Left renal cortex interstitium (tissue), 4 donors: ENCODE measurements around the gene TEX52. TPM values are rescaled to one million over a fixed set of nuclear protein-coding genes. Genes with fewer than 3 reads are reported as not detected.
A peak's percentile ranks its signal among the peaks of the same experiment; 100 is the strongest.

ENCODE experiments used
- DNase-seq, 4 donors: peaks; one replicate each; pipeline ENCODE4 v3.0.0-alpha.2; 2013; ENCODE audit warnings: low read depth in 4 of 4, low spot score in 2 of 4, missing footprints in 1 of 4
- polyA plus RNA-seq, 4 donors: library from polyadenylated mRNA; unstranded; fragments of 120-200 nt; gene quantifications; one replicate each; pipeline ENCODE4 v1.2.1, GENCODE V29; 2013; ENCODE audit not compliant: insufficient read length in 4 of 4

The TEX52 gene
- polyA plus RNA-seq: 1 to 10 TPM in 2 of 4 donors, under 1 TPM in 2; 0.34 to 3.5 (median 1.5) TPM

DNA sequence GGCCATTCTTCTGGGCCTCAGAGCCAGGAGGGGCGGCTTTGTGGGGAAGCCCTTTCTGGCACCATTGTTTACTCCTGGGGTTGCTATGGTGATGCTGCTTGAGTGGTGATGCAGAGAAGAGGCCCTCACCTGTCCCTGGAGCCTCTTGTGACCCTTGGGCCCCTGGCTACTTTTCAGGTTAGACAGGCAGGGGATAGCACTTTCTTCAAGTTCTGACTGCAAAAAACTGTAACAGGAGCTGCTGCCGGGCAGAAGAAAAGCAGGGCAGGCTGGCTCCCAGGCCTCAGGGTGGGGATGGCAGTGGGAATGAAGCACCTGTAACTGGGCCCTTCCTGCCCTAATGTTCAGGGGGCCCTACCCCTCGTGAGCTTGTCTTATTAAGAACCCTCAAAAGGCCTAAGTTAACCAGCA is at the start of gene TEX52:
Gene TEX52, minus strand, starts transcription at position 19 of the 411 bp plus-strand sequence. Its CDS starts 13 bp downstream, at position 6.
- no peak for DNase-seq

DNA sequence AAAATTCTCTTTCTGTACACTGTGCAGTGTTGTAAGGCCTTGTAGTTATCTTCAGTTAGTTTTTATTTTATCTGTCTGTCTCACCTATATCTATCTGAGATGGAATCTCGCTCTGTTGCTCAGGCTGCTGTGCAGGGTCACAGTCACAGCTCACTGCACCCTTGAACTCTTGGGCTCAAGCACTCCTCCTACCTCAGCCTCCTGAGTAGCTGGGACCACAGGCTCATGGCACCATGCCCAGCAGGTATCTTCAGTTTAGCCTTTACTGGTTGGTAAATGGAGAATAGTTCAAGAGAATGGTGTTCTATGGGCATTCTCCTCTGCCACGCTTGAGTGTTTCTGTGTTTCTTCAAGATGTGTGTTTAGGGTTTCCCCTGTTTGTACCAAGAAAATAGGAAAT is 47.4 kb upstream of the TEX52 start:
- no peak for DNase-seq

DNA sequence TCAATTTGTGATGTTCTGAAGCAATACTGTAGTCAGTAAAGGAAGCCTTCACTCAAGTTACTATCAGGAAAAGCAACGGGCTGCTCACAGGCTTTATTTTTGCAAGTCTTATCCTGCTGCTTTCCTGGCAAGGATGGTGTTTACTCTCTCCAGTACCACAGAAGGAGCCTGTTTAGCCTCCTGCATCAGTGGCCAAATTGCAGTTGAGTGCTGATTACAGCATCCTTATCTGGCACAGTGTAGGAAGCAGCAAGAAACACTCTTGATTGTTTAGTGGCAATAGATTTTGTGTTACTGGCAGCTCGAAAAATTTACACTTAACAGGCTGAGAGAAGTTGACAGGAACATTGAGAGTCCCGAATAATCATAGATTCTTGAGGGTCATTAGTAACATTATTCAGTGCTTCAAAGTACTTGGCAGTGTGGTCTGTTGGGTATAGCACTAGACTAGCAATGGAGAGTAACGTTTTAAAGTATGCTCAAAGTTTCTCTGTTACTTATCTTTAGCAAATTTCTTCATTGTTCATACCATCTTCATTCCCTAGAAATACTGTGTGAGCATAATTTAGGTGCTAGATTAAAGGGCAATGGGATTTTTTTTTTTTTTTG is 45.5 kb upstream of the TEX52 start:
- no peak for DNase-seq

DNA sequence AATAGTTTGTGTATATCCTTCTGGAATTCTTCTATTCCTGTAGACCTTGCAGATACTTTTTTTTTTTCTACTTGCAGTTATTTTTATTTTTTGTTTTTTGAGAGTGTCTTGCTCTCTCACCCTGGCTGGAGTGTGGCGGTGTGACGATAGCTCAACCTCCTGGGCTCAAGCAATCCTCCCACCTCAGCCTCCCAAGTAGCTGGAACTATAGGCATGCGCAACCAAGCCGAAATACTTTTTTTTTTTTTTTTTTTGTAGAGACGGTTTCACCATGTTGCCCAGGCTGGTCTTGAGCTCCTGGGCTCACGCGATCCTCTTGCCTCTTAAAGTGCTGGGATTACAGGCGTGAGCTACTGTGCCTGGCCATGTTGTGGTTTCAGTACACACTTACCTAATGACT is 43.8 kb upstream of the TEX52 start:
- DNase-seq: no peak

DNA sequence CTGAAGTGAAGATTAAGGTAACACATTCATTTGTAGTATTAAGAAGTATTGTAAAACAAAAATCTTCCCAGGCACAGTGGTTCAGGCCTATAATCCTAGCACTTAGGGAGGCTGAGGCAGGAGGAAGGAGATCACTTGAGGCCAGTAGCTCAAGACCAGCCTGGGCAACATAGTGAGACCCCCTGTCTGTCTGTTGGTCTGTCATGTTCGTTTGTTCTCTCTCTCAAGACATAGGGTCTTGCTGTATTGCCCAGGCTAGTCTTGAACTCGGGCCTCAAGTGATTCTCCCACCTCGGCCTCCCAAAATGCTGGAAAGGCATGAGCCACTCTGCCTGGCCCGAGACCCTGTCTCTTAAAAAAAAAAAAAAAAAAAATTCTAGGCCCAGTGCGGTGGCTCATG is 40.6 kb upstream of the TEX52 start:
- DNase-seq: no peak

DNA sequence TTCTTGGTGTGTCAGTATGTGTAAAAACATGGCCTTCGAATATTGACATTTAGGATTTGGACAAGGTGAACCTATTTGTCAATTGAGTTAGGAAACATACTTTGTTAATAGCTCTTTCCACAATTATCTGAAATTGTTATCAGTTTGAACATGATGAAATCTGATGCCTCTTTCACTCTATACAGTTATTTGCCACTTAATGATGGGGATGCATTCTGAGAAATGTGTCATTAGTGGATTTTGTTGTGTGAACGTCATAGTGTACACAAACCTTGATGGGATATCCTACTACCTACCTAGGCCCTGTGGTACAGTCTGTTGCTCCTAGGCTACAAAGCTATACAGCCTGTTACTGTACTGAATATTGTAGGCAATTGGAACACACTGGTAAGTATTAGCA is 38.7 kb upstream of the TEX52 start:
- DNase-seq: no peak

DNA sequence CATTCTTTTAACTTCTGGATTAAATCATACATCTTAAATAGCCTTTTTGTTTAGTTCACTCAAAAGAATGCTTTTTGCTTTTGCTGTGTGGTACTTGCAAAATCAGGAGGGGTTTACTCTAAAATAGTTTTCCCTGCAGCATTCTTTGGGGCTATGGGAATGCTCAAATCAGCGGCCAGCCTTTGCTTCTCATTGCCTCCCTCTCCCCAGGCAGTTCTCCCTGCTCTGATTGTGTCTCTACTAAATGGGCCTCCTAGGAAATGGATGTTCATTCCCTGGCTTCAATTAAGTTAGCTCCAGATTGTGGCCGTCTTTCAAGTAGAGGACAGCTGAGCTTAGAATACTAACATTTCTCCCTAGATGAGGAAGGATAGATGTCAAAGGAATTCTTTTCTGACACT is 38.2 kb upstream of the TEX52 start:
- no peak for DNase-seq

DNA sequence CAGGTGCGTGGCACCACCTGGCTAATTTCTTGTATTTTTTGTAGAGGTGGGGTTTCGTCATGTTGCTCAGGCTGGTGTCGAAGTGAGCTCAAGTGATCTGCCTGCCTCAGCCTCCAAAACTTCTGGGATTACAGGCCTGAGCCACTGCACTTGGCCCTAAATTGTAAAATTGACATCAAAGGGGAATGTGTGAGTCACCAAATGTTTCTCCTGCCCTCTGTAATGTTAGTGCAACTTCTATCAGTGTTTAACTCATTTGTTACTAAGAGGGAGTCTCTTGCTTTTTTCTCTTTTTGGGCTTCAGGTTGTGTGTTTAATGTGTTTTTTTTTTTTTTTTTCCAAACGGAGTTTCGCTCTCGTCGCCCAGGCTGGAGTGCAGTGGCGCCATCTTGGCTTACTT is 36.2 kb upstream of the TEX52 start:
- DNase-seq: no peak

DNA sequence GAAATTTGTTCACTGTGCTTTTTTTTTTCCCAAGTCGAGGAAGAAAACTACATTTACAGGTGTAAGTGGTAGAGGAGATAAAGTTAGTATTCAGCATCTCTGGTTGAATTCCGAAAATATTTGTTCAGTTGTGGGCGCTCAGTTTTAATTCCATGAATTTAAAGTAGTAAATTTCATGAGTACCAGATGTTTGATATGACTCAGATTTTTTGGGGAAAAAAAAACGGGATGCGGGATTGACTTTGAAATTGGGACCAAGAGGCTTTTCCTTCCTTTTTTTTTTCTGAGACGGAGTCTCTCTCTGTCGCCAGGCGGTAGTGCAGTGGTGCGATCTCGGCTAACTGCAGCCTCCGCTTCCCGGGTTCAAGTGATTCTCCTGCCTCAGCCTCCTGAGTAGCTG is 35.4 kb upstream of the TEX52 start:
- DNase-seq: no peak

DNA sequence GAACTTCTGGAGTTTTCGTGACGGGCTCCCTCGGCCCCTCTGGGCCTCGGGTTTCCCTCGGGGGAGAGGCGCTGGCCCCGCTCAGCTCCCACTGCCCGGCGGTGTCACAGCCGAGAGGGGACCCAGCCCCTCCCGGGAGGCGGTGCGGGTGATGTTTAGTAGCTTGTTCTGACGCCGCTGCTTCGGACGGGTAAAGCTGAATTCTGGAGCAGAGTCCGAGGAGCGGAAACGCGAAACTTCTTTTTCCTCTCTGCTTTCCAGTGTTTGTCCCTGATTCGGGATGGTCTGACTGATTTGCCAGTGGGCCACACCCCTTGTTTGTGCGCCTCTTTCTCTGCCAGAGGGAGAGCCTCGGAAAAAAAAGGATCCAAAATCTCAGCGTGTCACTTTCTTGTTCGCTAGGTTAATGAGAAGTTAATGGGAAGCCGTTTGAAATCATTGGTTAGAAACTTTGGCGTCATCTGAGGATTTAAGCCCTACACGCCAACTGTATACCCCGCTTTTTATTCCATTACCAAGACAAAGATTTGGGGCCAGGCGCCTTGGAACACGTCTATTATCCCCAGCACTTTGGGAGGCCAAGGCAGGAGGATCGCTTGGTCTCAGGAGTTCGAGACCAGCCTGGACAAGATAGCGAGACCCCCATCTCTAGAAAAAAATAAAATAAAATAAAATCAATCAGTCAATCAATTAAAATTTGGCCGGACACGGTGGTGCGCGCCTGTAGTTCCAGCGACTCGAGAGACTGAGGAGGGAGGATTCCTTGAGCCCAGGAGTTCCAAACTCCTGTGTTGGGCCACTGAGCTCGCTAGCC is 34.6 kb upstream of the TEX52 start:
- DNase-seq: peak in 3 of 4 donors; percentile 47 to 69 (median 62)

DNA sequence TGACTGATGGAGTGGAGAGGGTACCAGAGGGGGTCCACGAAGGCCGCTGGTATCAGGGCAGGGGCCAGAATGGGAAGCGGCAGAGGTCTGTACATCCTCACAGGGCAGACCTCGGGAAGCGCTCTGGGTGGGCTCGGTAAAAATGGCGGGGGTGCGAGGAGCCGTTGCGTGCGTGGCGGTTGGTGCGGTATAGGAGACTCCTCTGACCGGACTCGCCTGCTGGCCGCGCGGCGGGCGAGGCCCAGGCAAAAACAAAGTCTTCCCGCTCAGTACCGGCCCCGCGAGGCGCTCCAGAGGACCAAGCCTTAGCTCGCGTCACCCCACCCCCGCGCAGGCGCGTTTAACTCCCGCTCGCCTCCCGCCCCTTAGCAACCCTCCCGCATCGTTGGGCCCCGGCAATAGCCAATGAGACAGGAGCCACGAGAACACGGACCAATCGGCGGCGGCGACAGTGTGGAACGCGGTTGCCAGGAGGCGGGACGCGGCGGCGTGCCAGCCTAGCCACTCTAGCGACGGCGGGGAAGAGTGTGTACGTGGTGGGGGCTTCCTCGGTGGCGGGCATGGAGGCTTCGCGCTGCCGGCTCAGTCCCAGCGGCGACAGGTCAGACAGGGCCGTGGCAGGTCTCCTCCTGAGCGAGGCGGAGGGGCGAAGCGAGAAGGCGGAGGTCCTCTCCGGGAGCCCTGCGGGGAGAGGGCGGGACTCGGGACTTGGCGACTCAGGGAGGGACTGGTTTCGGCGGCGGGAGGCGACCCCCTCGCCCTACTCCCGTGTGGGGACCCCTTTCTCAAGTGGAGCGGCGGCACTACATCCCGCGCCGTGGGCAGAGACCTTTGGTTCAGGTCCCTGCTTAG is 33.8 kb upstream of the TEX52 start, which contains the start of gene TULP3:
Gene TULP3, plus strand, starts transcription at position 504 of the 852 bp plus-strand sequence. Its CDS starts 57 bp downstream, at position 561.
- DNase-seq: peak; percentile 90 to 96 (median 95)

DNA sequence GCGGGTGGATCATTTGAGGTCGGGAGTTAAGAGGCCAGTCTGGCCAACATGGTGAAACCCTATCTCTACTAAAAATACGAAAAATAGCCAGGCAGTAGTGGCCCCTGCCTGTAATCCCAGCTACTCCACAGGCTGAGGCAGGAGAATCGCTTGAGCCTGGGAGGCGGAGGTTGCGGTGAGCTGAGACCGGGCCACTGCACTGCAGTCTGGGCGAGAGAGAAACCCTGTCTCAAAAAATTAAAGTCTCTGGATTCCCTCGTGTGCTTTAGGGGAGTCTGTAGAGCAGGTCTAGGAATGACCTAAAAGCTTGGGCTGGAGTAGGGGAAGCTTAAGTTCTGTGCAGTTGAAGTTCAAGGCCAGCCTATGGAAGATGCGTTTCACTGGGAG is 33.2 kb upstream of the TEX52 start:
- DNase-seq: no peak

DNA sequence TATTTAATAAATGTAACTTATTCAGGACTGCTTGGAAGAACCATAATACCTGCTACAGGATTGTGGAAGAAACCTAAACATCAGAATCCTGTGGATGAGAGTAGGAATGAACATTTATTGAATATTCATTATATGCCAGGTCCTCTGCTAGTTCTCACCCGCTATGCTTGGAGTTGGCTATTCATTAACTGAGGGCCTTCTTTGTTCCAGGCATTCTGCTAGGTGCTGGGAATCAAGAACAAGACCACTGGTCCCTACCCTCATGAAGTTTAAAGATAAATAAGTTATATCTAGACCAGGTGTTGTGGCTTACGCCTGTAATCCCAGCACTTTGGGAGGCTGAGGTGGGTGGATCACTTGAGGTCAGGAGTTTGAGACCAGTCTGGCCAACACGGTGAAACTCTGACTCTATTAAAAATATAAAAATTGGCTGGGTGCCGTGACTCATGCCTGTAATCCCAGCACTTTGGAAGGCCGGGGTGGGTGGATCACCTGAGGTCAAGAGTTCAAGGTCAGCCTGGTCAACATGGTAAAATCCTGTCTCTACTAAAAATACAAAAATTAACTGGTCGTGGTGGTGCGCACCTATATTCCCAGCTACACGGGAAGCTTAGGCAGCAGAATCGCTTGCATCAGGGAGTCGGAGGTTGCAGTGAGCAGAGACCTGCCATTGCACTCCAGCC is 30.1 kb upstream of the TEX52 start:
- no peak for DNase-seq

DNA sequence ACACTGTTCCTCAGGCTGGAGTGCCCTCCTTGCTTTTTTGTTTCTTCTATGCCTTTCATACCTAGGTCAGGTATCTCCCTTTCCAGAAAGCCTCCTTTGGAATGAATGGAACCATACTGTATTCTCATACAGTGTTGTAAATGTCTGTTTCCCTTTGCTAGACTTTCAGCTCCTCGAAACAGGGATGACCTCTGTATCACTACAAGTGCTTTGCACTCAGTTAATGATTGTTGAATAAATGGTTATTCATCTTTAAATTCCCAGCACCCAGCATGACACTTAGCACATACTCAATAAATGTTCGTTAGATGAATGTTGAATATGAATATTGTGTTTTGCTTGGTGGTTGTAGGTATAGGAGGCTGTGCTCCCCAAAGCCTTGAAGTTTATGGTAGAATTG is 28.0 kb upstream of the TEX52 start:
- DNase-seq: no peak

DNA sequence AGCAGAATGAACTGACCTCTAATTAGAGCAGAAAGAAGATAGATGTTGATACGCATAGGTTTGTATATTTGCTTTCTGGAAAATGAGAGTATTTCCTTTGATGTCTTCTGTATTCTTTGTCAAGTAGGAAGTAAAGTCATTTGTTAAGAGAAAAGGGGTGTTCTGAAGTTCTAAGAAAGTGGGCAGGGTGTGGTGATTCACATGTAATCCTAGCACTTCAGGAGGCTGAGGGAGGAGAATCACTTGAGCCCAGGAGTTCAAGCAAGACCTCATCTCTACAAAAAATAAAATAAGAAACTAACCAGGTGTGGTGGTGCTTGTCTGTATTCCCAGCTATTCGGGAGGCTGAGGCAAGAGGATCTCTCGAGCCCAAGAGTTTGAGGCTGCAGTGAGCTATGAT is 23.0 kb upstream of the TEX52 start:
- DNase-seq: no peak

DNA sequence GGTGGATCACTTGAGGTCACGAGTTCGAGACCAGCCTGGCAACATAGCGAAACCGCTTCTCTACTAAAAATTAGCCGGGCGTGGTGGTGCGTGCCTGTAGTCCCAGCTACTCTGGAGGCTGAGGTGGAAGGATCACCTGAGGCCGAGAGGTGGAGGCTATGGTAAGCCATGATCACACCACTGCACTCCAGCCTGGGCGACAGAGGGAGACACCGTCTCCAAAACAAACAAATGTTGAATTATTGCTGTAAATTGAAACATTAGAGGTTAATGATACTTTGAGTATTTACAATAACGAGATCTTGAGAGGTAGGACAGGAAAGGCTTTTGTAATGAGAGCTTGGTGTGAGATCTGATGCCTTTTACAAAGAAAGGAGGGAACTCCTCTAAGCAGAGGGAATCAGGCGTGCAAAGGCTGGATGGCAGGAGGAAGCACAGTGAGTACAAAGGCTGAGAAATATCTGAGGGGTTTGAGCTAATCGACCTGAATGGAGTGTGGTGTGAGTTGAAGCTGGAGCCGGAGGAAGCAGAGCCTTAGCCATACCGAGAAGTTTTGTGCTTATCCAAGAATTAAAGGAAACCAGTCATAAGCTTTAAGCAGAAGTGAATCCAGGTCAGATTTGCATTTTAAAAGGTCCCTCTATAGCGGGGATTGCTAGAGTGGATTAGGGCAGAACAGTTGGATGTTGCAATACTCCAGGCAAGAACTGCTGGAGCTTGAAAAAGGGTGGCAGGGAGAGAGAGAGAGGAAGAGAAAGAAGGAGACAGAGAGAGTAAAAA is 21.3 kb upstream of the TEX52 start:
- DNase-seq: no peak

DNA sequence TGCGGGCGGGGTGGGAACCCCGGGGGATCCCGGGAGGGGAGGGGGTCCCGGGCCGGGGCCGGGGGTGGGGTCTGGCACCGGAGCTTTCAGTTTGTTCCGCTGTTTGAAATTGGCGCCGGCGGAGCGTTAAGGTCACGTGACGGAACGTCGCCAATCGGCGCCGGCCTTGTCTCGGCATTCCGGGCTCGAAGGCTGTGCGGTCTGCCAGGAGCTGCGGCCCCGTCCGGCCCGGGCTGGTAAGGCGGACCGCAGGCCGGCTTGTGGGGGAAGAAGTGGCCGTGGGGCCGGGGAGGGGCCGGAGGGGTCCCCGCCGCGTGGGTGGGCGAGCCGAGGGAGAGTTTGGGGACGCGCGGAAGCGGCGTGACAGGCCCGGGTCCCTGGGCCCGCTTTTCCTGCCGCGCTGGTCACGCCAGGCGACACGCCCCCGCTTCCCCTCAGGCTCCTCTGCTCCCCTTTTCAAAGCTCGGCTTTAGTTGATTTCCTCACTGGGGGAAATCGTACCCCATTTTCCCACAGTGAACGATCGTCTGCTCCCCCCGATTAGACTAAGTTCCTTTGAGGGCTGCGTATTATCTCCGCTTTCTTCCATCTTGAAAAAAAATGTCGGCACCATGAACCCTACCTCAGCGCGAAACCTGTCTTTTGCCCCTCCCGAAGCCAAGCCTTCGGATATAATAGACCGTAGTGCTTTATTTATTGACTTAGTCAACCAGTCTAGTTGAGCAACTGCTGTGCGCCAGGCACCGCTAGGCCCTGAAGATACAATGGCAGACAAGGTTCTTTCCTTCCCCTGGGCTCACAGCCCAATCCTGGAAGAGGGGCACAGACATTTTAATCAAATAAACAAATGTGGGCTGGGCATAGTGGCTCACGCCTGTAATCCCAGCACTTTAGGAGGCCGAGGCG is 20.5 kb upstream of the TEX52 start, which contains the start of the genes FOXM1 and RHNO1:
Gene FOXM1, minus strand, starts transcription at position 128 of the 906 bp plus-strand sequence. CDS start 2,696 bp downstream, outside the sequence.
Gene RHNO1, plus strand, starts transcription at position 177 of the 906 bp plus-strand sequence. CDS start 8,144 bp downstream, outside the sequence.
- DNase-seq: peak; percentile 75 to 85 (median 81)

DNA sequence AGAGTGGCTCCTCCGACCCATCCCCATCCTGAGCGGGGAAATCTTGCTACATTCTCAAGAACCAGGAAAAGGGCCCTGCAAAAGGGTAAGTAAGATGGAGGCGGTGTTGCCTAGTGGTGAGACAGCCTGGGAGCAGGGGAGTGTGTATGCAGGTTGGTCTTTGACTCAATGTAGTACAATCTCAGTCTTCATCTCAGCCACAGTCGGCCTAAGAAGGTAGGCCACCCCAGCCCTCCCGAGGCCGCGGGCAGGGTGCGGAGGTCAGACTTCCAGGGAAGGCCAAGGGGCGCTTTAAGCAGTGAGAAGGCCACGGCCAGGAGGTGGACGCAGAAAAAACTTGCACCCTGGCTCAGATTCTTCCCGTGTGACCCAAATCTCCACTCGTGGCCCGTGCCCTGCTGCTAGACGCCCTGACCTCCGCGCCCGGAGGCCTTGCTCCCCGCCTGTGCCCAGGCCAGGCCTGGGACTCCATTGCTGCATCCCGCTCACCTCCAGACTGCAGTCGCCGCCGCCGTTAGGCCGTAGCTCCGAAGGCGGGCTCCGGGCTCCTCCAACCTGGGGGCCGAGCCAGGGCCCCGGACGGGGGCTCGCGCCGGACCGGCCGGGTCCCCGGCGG is 19.7 kb upstream of the TEX52 start:
- DNase-seq: no peak
